ENCODE data around the gene AIRE.

AIRE gene

GRCh38 chr21:44325386-44326271 is 40.0 kb downstream of the AIRE start:
- no peak for DNase-seq

GRCh38 chr21:44326272-44326647 is 40.6 kb downstream of the AIRE start:
- DNase-seq = no peak

- no peak for DNase-seq
These were observed 41.3 kb downstream of the AIRE start for GRCh38 chr21:44326716-44327602.

- DNase-seq = no peak
These were observed 41.9 kb downstream of the AIRE start for GRCh38 chr21:44327603-44327974.

- no peak for DNase-seq
These were observed 42.7 kb downstream of the AIRE start for GRCh38 chr21:44328242-44328895.

- no peak for DNase-seq
These were observed 43.6 kb downstream of the AIRE start for GRCh38 chr21:44329086-44329889.

GRCh38 chr21:44329971-44330681 is 44.5 kb downstream of the AIRE start:
- DNase-seq = no peak

DNA sequence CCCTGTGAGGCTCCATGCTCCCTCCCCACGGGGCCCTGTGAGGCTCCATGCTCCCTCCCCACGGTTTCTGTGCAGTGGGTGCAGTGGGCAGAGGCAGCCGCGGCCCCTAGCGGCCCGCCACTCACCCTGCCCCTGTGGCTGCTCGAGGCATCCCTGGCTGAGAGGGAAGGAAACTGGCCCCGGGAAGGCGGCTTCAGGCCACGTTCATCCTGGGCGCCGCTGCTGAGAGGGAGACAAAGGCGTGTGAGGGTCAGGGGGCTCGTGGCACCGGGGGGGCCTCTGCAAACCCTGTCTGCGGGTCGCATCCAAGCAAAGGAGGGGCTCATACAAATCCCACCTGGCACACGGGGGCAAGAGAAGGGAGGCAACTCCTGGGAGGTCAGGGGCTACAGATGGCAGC is 45.0 kb downstream of the AIRE start:
- DNase-seq = no peak

DNA sequence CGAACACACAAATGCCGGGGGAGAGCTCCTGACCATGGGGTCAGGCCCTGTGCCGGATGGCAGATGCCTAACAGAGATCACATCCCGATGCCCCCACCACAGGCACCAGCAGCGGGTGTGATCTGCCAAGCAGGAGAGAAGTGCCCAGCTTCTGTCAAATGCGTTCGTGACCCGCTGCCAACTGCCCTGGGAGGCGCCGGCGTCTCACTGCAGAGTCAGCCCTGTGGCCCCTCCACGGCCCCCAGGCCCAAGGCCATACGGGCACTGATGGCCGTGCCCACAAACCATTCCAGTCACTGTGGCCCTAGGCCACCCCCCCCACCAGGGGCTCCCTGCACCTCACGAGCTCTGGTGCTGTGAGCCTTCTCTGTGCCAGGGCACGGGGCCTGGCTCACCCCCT is 45.5 kb downstream of the AIRE start:
- no peak for DNase-seq

DNA sequence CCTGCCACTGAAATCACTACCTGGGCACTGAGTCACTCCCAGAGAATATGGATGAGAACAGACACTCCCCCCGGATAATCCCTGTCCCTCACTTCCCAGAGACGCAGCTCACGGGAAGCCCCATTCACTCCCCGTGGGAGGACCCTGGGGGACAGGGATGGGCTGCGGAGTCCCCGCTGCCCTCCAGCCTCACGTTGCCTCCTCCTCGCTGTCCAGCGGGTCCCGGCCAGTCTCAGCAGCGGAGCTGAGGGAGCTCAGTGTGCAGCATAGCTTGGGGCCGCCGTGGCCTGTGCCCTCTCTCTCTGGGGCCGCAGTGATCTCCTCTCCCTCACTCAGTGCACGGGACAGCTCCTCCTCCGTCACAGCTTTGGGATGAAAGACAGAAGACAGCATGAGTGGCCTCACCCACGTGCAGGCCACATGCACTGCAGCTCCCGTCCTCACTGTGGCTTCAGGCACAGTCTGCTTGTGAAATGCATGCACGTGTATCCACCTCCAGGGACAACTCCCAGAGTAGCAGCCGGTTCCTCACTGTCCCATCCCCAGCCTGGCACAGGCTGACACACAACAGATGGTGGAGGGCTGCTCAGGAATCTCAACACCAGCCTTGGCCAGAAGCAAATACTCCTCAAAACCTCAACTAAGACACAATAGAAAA is 46.1 kb downstream of the AIRE start:
- no peak for DNase-seq

- DNase-seq = no peak
These were observed 46.7 kb downstream of the AIRE start for GRCh38 chr21:44332383-44332782.

GRCh38 chr21:44332965-44333364 is 47.3 kb downstream of the AIRE start:
- no peak for DNase-seq

DNA sequence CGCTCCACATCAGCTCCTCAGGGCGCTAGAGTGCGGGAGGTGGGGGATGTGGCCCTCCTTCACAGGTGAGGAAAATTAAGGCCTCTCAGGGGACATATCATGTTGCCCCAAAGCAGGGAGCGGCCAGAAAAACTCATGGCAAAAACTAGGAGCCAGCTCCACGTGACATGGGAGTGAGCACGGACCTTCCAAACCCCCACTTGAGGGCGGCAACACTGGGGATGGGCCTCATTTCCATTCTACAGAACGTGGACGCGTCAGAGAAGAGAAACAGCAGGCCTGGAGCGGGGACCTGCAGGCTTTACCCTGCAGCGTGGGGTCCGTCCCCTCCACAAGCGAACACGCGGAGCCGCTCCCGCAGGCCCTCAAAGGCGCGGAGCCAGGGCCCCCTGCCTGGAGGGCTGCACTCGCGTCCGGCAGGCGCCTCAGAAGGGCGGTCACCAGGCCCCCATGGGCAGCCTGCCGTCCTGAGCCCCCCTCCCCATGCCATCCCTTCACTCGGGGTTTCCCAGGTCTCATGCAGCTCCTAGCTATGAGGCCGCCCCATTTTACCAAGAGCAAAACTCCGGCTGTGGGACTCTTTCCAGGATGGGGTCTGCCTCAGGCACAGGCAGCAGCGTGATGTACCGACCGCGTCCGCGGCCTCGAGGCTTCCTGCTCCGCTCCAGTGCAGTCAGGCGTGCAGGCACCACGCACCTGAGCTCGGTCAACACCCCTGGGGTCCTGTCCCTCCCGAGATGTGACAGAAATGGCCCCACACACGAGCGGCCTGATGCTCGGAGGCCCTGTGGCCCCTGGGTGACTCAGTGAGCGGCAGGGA is 48.0 kb downstream of the AIRE start:
- no peak for DNase-seq

GRCh38 chr21:44334329-44335030 is 48.8 kb downstream of the AIRE start:
- DNase-seq = no peak

DNA sequence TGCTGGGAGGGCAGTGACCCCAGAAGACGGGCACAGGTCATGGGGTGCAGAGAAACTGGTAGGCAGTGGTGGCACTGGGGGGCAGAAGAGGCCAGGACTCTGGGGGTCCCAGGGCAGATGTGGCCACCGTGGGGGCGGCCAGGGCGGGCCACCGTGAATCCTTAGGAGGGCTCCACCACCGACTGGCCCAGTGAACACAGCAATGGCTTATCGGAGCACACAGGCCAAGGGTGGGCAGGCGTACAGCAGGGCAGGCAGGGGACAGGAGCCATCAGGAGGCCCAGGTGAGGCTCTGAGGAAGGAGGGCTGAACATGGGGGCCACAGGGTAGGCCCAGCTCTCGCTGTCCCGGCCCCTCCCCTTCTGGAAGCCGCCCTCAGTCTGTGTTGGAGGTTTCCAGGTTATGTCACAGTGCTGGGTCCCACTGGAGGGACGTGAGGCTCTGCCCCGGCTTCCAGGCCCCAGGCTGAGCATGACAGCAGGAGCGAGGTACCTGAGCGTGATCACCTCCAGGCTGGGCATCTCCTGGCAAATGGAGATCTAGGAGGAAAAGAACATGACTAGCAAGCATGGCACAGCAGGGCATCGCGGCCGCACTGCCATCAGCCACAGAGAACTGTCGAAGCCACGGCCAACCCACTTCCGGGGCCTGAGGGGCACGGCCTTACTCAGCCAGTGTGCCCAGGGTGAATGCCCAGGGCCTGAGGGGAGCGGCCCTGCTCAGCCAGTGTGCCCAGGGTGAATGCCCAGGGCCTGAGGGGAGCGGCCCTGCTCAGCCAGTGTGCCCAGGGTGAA is 49.8 kb downstream of the AIRE start:
- no peak for DNase-seq

DNA sequence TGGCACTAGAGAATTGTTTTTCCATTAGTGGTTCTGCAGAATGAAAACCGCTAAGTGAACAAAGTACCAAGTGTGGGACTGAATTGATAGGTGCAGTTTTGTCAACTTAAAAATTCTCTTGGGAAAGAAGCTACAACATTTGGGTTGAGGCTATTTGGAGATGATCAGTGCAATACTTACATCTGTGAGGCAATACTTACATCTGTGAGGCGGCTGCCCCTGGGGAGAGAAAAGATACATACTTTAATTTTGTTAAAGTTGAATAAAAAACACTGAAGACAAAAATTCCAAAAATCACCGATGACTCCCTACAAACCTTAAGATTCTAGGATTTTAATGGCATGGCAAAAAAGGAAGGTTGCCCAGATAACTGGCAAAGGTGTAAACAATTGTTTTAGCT is 51.8 kb downstream of the AIRE start:
- DNase-seq = no peak

- DNase-seq = no peak
These were observed 52.5 kb downstream of the AIRE start for GRCh38 chr21:44337941-44338895.

All from T-helper 9 cell (primary cell).